Astrocyte (in vitro differentiated cells and primary cell): ENCODE measurements around the gene ITGAE.

Experiments used
- EZH2 ChIP-seq: IDR thresholded peaks from 2 replicates; pipeline ENCODE4 v1.6.1; 2012; ENCODE audit warnings: mild to moderate bottlenecking, low read length, inconsistent platforms; ENCODE audit not compliant: insufficient read depth
- TF ChIP-seq, protein P1 (sequence below): IDR thresholded peaks from 2 replicates; pipeline ENCODE4 v1.5.1; 2011; ENCODE audit warnings: low read depth, mild to moderate bottlenecking, inconsistent platforms, low read length, moderate library complexity; ENCODE audit not compliant: insufficient read depth

DNA sequence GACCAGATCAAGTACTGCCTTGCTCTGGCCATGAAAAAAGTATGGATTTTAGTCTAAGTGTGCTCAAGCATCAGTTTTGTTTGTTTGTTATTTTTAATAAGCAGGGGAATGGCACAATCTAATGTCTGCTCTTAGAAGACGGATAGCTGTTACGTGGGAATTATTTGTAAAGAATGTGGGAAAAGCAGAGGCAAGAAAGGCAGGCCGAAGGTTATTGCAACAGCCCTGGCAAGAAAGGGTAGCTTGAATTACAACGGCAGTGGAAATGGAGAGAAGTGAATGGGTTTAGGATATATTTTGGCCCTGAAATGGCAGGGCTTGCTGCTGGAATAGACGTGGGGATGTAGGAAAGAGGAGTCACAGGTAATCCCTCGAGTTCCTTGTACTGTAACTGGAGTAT is 78.3 kb downstream of the ITGAE start:
- TF ChIP-seq, protein P1, sequence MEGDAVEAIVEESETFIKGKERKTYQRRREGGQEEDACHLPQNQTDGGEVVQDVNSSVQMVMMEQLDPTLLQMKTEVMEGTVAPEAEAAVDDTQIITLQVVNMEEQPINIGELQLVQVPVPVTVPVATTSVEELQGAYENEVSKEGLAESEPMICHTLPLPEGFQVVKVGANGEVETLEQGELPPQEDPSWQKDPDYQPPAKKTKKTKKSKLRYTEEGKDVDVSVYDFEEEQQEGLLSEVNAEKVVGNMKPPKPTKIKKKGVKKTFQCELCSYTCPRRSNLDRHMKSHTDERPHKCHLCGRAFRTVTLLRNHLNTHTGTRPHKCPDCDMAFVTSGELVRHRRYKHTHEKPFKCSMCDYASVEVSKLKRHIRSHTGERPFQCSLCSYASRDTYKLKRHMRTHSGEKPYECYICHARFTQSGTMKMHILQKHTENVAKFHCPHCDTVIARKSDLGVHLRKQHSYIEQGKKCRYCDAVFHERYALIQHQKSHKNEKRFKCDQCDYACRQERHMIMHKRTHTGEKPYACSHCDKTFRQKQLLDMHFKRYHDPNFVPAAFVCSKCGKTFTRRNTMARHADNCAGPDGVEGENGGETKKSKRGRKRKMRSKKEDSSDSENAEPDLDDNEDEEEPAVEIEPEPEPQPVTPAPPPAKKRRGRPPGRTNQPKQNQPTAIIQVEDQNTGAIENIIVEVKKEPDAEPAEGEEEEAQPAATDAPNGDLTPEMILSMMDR: no peak
- TF ChIP-seq EZH2: no peak
